AML-193 (cell line): ENCODE measurements around the gene SH3D19.
"Not testable (repeated sequence)": the region's sequence is repeated elsewhere in the genome, so short reads cannot be mapped to it uniquely, and the experiment has no call there.

ENCODE experiments used
- DNase-seq, 2 experiments: peaks; one replicate each; lab custom pipeline; 2025; lab: John Stamatoyannopoulos, UW

Gene SH3D19

DNA sequence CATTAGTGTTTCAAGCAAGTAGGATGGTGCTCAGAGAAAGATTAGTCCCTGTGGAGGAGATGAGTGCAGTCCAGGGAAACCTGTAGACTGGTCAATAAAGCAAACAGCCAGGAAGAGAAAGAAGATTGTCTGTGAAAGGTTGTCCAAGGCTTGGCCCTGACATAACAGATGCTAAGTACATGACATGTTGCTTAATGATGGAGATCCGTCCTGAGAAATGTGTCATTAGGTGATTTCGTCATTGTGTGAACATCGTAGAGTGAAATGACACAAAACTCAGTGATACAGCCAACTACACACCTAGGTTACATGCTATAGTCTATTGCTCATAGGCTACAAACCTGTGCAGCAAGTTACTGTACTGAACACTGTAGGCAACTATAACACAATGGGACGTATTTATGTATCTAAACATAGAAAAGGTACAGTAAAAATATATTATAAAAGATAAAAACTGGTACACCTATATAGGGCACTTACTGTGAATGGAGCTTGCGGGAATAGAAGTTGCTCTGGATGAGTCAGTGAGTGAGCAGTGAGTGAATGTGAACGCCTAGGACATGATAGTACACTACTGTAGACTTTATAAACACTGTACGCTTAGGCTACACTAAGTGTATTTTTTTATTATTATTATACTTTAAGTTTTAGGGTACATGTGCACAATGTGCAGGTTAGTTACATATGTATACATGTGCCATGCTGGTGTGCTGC lies 57.4 kb downstream of the SH3D19 start:
- no peak for DNase-seq

DNA sequence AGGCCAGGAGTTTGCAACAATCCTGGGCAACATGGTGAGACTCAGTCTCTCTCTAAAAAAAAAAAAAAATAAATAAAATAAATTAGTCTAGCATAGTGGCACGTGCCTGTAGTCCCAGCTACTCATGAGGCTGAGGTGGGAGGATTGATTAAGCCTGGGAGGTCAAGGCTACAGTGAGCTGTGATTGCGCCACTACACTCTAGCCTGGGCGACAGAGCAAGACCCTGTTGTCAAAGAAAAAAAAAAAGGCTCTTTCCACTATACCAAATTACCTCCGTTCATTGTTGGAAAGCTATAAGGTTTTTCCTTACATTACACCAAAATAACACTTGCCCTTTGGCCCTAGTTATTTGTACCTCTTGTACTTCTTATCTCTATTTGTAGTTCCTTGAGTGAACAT lies 58.3 kb downstream of the SH3D19 start:
- DNase-seq, result no peak

DNA sequence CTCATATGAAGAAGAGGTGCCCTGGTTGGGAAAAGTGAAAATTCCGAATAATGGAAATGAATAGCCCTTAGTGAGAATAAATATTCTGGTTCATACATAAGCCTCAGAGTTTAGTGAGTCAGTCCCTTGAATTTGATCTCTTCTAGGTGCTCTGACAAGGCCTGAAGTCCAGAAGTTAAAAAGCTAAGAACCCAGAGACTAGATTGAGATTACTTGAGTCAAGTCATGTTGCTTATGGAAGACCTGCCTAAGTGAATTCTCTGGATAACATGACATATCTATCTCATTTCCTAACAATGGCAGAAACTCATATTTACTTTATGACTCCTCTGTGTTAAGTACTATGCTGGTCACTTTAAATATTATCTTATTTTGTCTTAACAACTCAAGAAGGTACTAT lies 58.9 kb downstream of the SH3D19 start:
- no peak for DNase-seq

- DNase-seq, result no peak
Measured at GRCh38 chr4:151263455-151263854, 62.0 kb downstream of the SH3D19 start.

GRCh38 chr4:151260526-151260925 lies 64.9 kb downstream of the SH3D19 start:
- DNase-seq, result no peak

DNA sequence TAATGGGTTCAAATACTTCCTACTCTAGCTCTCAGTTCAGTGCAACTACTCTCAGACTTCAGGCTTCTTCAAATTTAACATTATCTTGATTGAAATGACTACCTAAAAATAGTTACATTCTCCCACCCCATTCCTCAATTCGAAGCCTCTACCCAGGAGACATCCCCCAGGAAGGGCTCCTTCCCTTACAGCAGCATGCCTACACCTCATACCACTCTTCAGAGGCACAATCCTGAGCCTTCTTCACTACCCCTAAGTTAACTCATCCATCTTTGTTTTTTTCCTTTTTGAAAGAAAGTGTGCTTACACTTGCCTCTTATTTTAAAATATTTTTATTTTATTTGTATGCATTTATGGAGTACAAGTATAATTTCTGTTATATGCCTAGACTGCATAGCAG lies 65.7 kb downstream of the SH3D19 start:
- no peak for DNase-seq

DNA sequence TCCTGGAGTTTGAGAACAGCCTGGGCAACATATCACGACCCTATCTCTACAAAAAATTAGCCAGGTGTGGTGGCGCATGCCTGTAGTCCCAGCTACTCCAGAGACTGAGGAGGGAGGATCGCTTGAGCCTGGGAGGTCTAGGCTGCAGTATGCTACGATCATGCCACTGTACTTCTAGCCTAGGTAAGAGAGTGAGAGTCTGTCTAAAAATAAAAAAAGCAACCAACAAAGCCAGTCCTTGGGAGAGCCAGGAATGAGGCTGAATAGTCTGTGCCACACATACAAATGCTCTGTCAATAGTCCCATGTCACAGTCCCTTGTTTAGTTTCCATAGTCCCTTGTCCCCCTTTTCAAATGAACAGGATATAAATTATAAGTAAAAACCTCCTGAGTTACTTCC lies 67.7 kb downstream of the SH3D19 start:
- DNase-seq, result no peak

GRCh38 chr4:151256134-151256533 lies 69.3 kb downstream of the SH3D19 start:
- DNase-seq, result no peak

DNA sequence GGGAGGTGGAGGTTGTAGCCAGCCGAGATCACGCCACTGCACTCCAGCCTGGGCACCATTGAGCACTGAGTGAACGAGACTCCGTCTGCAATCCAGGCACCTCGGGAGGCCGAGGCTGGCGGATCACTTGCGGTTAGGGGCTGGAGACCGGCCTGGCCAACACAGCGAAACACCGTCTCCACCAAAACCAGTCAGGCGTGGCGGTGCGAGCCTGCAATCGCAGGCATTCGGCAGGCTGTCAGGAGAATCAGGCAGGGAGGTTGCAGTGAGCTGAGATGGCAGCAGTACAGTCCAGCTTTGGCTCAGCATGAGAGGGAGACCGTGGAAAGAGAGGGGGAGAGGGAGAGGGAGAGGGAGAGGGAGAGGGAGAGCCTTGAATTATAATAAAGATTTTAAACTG lies 69.7 kb downstream of the SH3D19 start:
- not testable (repeated sequence) for DNase-seq

GRCh38 chr4:151255226-151255625 lies 70.2 kb downstream of the SH3D19 start:
- not testable (repeated sequence) for DNase-seq

- no peak for DNase-seq
Measured at GRCh38 chr4:151251603-151252304, 73.7 kb downstream of the SH3D19 start.

- DNase-seq, result no peak
Measured at GRCh38 chr4:151250706-151251105, 74.7 kb downstream of the SH3D19 start.

GRCh38 chr4:151248519-151248918 lies 76.9 kb downstream of the SH3D19 start:
- no peak for DNase-seq

GRCh38 chr4:151247395-151247794 lies 78.0 kb downstream of the SH3D19 start:
- DNase-seq, result no peak

- DNase-seq, result no peak
Measured at GRCh38 chr4:151246742-151247141, 78.7 kb downstream of the SH3D19 start.

- no peak for DNase-seq
Measured at GRCh38 chr4:151242305-151242704, 83.1 kb downstream of the SH3D19 start.

DNA sequence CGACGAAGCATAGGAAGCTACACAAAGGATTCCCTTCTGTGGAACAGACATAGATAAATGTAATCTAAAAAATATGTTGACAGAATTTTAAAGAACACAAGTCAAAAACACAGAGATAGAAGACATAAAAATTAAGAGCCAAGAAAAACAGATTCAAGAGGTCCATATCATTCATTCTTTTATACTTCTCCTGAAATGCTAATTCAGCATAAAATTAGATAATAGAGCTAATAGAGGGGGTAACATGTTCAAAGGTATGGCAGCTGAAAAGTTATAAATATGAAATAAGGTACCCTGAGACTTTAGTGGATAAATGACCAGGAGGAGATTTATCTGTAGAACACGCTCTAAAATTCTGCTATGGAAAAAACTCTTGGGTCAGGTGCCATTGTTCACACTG lies 85.8 kb downstream of the SH3D19 start:
- DNase-seq, result no peak

- no peak for DNase-seq
Measured at GRCh38 chr4:151238477-151238876, 86.9 kb downstream of the SH3D19 start.

DNA sequence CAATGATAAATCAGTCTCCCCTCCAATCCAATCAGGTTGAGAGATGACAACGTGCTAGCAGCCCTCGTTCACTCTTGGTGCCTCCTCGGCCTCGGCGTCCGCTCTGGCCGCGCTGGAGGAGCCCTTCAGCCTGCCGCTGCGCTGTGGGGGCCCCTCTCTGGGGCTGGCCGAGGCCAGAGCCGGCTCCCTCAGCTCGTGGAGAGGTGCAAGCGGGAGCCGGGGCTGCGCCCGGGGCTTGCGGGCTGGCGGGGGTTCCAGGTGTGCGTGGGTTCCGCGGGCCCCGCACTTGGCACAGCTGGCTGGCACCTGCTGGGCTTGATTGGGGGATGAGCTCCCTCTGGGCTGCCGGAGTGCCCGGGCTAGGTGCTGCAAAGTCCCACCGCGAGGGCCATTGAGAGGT lies 89.4 kb downstream of the SH3D19 start:
- DNase-seq, result no peak

DNA sequence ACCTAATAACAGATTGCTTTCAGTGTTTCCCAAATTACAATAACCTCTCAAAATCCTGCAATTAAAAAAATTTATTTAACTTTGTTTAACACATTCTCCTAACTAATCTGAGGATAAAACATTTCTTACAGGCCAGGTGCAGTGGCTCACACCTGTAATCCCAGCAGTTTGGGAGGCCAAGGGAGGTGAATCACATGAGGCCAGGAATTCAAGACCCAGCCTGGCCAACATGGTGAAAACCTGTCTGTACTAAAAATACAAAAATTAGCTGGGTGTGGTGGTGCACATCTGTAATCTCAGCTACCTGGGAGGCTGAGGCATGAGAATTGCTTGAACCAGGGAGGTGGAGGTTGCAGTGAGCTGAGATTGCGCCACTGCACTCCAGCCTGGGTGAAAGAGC lies 90.0 kb downstream of the SH3D19 start:
- not testable (repeated sequence) for DNase-seq

DNA sequence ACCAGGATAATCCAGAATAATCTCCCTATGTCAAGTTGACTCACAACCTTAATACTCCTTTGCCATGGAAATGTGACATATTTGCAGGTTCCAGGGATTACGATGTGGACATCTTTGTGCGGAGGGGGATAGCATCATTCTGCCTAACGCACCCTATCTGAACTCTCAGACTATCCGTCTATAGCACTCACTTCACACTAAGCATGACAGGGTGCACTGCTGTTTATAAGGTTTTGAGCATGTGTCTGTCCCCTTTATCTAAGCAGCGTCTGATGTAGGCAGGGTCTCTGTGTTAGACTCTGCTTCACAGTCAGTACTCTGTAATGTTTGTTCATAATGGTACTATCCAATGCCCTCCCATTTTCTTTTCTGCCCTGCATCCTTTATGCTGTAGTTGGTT lies 91.8 kb downstream of the SH3D19 start:
- no peak for DNase-seq

DNA sequence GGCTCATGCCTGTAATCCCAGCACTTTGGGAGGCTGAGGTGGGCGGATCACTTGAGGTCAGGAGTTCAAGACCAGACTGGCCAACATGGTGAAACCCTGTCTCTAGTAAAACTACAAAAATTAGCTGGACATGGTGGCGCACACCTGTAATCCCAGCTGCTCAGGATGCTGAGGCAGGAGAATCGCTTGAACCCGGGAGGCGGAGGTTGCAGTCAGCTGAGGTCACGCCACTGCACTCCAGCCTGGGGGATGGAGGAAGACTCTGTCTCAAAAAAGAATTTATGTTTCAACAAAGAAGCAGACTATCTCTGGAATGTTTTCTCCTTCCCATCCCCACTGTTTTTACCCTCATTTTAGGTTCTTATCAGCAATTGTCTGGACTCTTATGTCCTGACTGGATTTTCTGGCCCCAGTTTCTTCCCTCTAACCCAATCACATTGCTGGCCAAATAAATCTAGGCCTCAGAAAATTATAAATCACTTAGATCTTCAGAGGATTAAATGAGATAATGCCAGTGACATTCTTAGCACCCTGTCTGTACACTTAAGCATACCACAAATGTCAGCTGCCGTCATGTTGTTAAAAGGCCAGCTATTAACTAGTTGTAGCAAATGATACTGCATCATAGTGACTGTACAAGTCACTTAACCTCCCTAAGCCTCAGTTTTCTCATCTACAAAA lies 93.3 kb downstream of the SH3D19 start:
- DNase-seq, result no peak
